ENCODE results near the gene AWAT2. TPM values are rescaled to one million over a fixed set of nuclear protein-coding genes. Genes with fewer than 3 reads are reported as not detected.
A peak's percentile ranks its signal among the peaks of the same experiment; 100 is the strongest.

Gene AWAT2
- total RNA-seq, 1 donor from 2014 or later, result not detected

DNA sequence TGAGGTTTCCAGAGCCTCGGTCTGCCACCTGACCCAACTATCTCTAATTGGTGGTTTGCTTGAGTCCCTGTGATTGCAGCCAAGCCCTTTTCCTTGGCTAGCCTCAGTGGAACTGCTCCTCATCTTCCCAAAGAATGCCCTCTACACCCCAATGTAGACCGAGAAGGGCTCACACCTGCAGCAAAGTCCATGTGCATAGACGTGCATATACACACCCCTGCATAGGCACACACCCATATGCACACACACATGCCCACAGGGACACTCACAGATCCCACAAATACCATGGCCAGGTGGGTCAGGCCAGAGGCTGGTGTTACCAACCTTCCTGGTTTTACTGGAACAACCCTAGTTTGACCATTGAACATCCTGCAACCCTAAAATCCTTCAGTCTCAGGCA is 332 bp downstream of the AWAT2 start:
- Mint-ChIP-seq H3K36me3 (ENCODE audit: low read depth) (no peaks in the 10 kb centered on the region), H3K27me3 (ENCODE audit: low read depth) (peaks cover 3% of the 10 kb centered on the region), H3K9me3 (no peaks in the 10 kb centered on the region), H3K4me3 (no peak overlapping the region), H3K27ac (ENCODE audit: unreplicated experiment) (no peak overlapping the region), H3K4me1 (no peaks in the 10 kb centered on the region)
- DNase-seq (ENCODE audit: low read depth, low spot score), result no peak
- TF ChIP-seq, protein P1, sequence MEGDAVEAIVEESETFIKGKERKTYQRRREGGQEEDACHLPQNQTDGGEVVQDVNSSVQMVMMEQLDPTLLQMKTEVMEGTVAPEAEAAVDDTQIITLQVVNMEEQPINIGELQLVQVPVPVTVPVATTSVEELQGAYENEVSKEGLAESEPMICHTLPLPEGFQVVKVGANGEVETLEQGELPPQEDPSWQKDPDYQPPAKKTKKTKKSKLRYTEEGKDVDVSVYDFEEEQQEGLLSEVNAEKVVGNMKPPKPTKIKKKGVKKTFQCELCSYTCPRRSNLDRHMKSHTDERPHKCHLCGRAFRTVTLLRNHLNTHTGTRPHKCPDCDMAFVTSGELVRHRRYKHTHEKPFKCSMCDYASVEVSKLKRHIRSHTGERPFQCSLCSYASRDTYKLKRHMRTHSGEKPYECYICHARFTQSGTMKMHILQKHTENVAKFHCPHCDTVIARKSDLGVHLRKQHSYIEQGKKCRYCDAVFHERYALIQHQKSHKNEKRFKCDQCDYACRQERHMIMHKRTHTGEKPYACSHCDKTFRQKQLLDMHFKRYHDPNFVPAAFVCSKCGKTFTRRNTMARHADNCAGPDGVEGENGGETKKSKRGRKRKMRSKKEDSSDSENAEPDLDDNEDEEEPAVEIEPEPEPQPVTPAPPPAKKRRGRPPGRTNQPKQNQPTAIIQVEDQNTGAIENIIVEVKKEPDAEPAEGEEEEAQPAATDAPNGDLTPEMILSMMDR (conservative IDR thresholded peaks at IDR 0.05), result no peak

DNA sequence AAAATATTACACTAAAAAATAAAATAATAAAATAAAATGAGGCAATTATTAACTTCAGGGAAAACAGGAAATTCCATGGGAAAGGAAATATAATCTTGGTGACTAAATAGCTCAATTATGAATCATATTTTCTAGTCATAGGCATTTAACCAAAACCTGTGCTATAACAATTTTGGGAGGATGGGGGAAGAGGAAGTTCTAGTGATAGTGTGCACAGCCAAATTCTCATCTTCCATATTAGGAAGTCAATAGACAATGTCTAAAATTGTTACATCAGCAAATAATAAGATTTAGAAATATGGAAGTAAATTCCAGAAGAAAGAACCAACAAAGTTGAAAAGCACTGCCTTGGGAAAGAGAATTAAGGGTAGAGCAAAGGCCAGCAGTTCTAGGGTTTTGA is 2.8 kb downstream of the AWAT2 start:
- DNase-seq (ENCODE audit: low read depth, low spot score), result no peak
- H3K36me3 Mint-ChIP-seq (ENCODE audit: low read depth), result no peaks in the 10 kb centered on the region
- H3K4me3 Mint-ChIP-seq, result no peak overlapping the region
- H3K27ac Mint-ChIP-seq (ENCODE audit: unreplicated experiment), result no peak overlapping the region
- H3K27me3 Mint-ChIP-seq (ENCODE audit: low read depth), result peaks cover 3% of the 10 kb centered on the region
- TF ChIP-seq, protein P1 (conservative IDR thresholded peaks at IDR 0.05), result no peak
- peaks cover 2% of the 10 kb centered on the region for H3K9me3 Mint-ChIP-seq
- H3K4me1 Mint-ChIP-seq, result no peaks in the 10 kb centered on the region

DNA sequence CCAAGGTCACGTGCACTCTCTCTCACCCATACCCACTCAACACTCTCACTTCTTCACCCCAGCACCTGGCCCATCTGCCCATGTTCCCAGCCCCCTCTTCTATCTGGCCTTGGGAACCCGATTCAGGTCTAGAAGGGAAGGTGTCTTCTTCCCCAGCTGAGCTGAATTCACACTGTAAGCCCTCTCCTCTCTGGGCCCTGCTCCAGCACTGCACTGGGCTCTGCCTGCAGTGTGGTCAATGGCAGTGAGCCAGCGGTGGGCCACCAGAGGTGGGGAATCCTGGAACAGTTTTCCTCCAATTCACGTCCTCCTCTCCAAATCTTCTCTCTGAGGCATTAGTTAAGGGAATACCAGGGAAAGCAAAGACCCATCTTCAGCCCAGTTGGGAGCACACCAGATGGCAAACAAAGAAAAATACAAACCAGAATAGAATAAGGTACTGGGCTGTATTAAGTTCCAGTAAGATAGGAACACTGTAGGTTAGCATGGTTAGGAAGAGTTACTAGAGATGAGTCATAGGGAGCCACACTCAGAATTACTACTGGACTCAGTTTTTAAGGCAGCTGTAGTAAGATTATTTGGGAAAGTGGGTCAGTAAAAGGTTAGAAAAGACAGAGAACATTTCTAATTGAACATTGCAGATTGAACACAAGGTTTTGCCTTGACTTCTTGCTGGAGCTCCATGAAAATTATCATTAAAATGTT is 5.0 kb downstream of the AWAT2 start:
- Mint-ChIP-seq H3K4me3 (no peak overlapping the region), H3K9me3 (peaks cover 2% of the 10 kb centered on the region), H3K4me1 (no peaks in the 10 kb centered on the region), H3K36me3 (ENCODE audit: low read depth) (no peaks in the 10 kb centered on the region), H3K27ac (ENCODE audit: unreplicated experiment) (no peak overlapping the region), H3K27me3 (ENCODE audit: low read depth) (peaks cover 3% of the 10 kb centered on the region)
- TF ChIP-seq, protein P1 (conservative IDR thresholded peaks at IDR 0.05), result no peak
- no peak for DNase-seq (ENCODE audit: low read depth, low spot score)

DNA sequence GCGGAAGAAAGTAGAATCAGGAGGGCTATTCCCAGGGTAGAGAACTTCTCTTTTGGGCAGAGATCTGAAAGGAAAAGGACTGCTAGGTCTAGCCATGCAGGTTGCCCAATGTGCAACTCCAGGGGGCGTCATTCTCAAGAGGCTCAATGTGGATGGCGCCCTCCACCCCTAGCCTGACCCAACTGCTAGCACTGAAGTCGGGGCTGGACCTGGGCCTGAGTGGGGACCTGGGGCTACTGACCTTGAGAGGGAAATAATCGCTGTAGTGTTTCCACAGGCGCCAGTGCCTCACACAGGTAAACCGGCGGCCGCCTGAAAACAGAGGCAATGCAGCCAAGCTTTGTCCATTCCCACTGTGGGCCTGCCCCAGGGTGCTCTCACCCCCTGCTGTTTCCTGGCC is 6.1 kb downstream of the AWAT2 start:
- TF ChIP-seq, protein P1 (conservative IDR thresholded peaks at IDR 0.05), result no peak
- Mint-ChIP-seq H3K9me3 (peaks cover 2% of the 10 kb centered on the region), H3K4me1 (no peaks in the 10 kb centered on the region), H3K36me3 (ENCODE audit: low read depth) (no peaks in the 10 kb centered on the region), H3K4me3 (no peak overlapping the region), H3K27me3 (ENCODE audit: low read depth) (peaks cover 3% of the 10 kb centered on the region), H3K27ac (ENCODE audit: unreplicated experiment) (no peak overlapping the region)
- DNase-seq (ENCODE audit: low read depth, low spot score), result no peak

DNA sequence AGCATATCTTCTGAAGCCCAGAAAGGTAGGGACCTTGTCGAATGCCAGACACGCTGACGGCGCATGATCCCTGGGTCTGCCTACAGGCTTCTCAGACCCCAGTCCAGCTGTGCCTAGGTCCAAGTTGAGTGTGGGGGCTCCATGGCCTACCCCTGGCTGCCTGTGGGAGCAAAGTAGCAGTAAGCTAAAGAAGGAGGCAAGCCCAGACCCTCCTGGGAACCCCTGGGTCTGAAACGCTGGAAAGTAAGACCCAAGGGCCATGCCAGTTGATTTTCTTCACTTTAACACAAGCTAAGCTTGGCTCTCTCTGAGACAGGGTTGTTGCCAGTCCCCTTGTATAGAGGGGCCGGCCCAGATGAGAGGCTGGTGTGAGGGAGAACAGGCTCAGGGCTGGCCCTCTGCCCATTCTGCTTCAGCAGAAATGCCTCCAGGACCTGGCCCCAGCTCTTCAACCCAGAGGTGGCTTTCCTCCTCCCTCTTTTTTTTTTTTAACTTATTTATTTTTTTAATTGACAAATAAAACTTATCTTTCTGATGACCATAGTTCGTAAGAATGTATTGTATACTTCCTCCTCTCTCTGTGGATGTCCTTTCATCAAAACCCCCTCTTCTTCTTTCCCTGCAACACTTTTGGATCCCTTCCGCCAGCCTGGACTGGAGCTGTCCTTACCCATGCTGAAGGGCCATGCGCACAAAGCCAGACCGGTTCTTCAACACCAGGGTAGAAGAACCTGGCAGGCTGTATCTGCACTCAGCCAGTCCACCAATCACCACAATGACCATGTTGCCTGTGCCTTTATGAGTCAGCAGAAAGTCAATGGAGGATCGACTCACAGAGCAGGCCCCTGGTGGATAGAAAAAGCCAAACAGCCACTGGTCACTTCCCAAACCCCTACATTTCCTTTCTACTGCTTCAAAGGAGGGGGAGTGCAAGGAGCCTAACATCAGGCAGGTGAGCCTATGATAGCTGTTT is 7.1 kb downstream of the AWAT2 start:
- no peaks in the 10 kb centered on the region for H3K4me1 Mint-ChIP-seq
- DNase-seq (ENCODE audit: low read depth, low spot score), result no peak
- TF ChIP-seq, protein P1 (conservative IDR thresholded peaks at IDR 0.05), result no peak
- H3K4me3 Mint-ChIP-seq, result no peak overlapping the region
- H3K27ac Mint-ChIP-seq (ENCODE audit: unreplicated experiment), result peak overlapping the region; percentile 89
- no peaks in the 10 kb centered on the region for H3K27me3 Mint-ChIP-seq (ENCODE audit: low read depth)
- no peaks in the 10 kb centered on the region for H3K36me3 Mint-ChIP-seq (ENCODE audit: low read depth)
- H3K9me3 Mint-ChIP-seq, result peaks cover 2% of the 10 kb centered on the region

Measured in neural crest cell (in vitro differentiated cells).